GM12864 (cell line): ENCODE measurements around the gene KLHL2.
A peak's percentile ranks its signal among the peaks of the same experiment; 100 is the strongest.

Source experiments
- DNase-seq: peaks from one replicate; pipeline ENCODE4 v3.0.0-alpha.2; 2011; ENCODE audit warnings: low read depth
- H3K4me3 ChIP-seq: 2 replicates; pipeline ENCODE4 v1.5.1; 2011; ENCODE audit warnings: mild to moderate bottlenecking, low read depth, low read length, control low read depth
- CTCF ChIP-seq: IDR thresholded peaks from 2 replicates; pipeline ENCODE4 v1.5.1; 2011; ENCODE audit warnings: low read depth, mild to moderate bottlenecking, moderate library complexity, low read length, control low read depth, inconsistent platforms; ENCODE audit errors: missing control alignments

KLHL2 gene

GRCh38 chr4:165312506-165312905 is 105.1 kb downstream of the KLHL2 start:
- TF ChIP-seq CTCF, result no peak
- DNase-seq, result no peak
- H3K4me3 ChIP-seq, result no peak overlapping the region

- H3K4me3 ChIP-seq, result no peak overlapping the region
- DNase-seq, result no peak
- no peak for TF ChIP-seq CTCF
Observed at GRCh38 chr4:165319030-165319429, 111.7 kb downstream of the KLHL2 start.

GRCh38 chr4:165319509-165319908 is 112.1 kb downstream of the KLHL2 start:
- no peak for DNase-seq
- no peak for TF ChIP-seq CTCF

GRCh38 chr4:165324236-165324917 is 117.0 kb downstream of the KLHL2 start:
- no peak overlapping the region for H3K4me3 ChIP-seq
- DNase-seq, result no peak
- TF ChIP-seq CTCF, result no peak

More at GRCh38 chr4:165319509-165319908, 112.1 kb downstream of the KLHL2 start:
- no peak overlapping the region for H3K4me3 ChIP-seq

- no peak for TF ChIP-seq CTCF
- no peak for DNase-seq
Observed at GRCh38 chr4:165324918-165325304, 117.5 kb downstream of the KLHL2 start.

GRCh38 chr4:165325732-165326512 is 118.6 kb downstream of the KLHL2 start:
- no peak for DNase-seq
- H3K4me3 ChIP-seq, result peak overlapping the region; percentile 97; the same call in 1 of the 2 replicates

More at GRCh38 chr4:165324918-165325304, 117.5 kb downstream of the KLHL2 start:
- no peak overlapping the region for H3K4me3 ChIP-seq

More at GRCh38 chr4:165325732-165326512, 118.6 kb downstream of the KLHL2 start:
- no peak for TF ChIP-seq CTCF
